GM10847 (cell line): ENCODE measurements around the gene HOXD12.

ENCODE experiments used
- POLR2A ChIP-seq: IDR thresholded peaks from 2 replicates; pipeline ENCODE4 v1.6.1; 2011; ENCODE audit not compliant: insufficient read length; ENCODE audit errors: extremely low read depth

HOXD12 gene

DNA sequence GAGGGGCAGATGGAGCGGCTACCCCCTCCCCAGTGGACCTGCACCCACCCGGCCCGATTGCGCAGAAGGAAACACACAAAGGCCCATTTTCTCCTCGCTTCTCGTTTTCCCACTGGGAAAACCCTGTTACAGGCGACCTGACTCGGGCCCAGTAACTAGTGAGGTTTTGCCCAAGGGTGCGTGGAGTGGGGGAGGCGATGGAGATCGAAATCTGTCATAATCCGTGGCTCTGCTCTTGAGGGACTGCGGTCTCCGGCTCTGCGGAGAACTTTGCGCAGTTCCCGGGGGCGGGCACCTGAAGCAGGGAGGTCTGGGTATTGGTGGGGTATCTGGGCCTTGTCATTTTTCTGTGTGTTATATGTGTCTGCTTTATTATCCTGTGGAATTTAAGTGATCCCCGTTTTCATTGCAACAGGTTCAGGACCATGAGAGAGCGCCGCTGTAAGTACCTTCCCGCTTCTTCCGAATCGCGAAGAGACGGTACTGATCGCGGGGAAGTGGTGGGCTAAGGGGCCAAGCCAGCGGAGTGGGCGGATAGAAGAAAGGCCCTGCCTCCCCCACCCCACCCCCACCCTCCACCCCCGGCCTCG, 47.7 kb downstream of the HOXD12 start:
- TF ChIP-seq POLR2A: no peak

DNA sequence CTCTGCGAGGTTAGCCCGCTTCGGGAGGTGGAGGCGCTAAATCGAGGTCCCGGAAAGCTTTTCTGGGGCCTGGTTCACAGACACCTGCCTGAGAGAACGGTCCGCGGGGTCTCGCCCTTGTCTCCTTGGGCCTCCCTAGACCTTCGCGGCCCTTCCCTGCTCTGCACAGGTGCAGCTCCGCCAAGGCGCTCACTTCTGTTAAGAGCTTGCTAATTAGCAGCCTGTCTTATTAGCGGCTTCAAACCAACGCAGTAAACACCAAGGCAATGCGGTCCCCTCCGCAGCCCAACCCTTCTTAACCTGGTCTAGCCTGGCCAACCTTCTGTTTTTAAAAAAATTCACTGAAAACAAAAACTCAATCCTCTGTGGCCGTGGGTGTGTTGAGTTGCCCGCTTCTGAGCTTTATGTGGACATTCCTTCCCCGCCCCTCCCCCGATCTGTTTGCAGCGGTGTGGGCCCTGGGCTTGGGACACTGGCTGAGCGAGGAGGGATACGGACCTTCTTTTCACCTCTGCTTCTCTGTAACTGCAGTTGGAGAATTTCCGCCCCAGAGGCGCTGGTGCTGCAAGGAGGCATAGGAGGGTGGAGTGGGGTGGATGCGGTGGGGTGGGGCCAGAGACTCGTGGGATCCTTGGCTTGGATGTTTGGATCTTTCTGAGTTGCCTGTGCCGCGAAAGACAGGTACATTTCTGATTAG, 48.4 kb downstream of the HOXD12 start:
- TF ChIP-seq POLR2A: no peak

DNA sequence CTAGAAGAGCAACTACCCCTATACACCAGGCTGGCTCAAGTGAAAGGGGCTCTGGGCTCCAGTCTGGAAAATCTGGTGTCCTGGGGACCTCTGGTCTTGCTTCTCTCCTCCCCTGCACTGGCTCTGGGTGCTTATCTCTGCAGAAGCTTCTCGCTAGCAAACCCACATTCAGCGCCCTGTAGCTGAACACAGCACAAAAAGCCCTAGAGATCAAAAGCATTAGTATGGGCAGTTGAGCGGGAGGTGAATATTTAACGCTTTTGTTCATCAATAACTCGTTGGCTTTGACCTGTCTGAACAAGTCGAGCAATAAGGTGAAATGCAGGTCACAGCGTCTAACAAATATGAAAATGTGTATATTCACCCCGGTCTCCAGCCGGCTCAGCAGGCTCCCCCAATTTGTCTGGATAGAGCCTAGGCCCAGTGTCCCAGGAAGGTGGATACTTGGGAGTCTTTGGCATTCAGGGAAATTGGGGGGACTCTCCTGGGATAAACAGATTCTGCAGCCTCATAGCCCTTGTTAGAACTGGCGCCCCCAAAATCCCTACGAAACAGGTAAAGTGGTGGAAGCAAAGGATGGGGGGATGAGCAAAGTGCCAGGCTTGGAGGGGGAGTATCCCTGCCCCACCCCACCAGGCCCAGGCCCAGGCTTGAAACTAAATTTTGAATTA, 49.3 kb downstream of the HOXD12 start:
- no peak for TF ChIP-seq POLR2A

DNA sequence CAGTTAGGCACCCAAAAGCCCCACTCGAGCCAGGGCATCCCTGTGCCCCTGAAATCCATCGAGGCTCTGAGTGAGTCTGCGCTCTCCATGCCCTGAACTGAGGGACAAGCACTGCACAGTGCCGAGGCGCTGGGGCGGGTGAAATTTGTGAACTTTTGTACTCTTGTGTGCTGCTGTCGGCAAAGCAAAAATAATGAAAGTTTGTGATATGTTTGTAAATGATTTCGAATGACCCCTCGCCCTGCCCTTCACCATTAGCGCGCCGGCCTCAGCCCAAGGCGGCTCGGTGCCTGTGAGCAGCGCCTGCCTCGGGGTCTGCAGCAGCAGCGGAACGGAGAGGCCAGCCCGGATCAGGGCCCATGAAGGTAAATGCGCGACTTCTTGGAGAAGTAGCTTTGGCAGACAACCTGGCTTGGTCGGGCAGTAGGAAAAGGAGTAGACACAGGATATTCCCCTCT, 49.9 kb downstream of the HOXD12 start:
- TF ChIP-seq POLR2A: no peak

DNA sequence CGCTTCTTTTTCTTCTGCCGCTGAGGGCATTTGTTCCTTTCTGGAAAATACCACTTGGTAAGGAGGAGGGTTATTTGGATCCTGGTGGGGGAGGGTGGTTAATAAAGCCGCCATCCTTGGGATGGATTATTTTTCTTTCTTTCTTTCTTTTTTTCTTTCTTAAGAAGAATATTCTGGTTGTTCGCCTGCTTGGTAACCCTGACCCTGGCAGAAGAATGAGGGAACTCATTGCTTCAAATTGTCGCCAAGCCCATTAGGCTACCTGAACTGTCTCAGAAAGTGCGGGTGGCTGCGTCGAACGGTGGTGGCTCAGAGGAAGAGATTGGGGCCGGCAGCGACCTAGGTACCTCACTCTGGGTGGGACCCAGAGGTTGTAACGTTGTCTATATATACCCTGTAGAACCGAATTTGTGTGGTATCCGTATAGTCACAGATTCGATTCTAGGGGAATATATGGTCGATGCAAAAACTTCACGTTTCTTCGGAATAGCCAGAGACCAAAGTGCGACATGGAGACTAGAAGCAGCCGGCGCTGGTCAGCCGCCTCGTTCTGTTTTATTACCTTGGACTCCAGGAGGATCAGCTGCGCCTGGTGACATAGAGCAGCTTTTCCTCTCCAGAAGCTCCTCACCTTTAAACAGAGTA, 50.5 kb downstream of the HOXD12 start:
- TF ChIP-seq POLR2A: no peak

DNA sequence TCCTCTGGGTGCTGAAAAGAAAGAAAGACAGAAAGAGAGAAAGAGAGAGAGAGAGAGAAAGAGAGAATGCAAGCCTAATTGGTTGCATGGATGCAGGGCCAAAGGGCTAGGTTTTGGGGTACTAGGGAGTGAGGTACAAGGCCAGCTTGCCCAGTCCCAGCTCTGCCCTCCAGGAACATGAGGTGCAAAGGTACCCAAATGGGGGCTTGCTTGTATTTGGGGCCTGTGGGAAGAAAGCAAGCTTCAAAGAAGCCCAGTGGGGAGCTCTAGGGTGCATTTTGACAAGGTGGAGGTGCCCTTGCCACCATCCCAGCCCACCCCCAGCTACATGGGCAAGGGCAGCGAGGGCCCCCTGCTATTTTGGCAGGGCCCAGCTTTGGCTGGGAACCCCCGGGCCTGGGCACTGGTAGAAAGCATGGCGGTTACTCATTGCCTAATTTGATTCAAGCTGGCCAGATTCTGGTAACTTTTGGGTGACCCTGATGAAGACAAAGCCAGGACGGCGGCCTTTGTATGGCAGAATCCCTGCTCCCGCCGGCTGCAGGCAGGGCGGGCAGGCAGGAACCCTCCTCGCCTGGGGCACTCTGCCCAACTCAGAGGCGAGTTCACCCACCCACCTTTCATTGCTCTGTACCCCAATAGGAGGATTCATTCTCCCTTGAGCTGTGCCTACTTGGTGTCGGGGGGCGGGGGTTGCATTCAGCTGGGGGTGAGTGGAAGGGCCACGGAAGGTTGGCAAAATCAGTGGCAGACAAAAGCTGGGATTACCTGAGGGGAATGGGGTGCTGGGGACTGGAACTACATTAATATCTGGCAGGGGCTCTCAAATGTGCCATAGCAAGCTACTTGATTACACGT, 51.2 kb downstream of the HOXD12 start:
- TF ChIP-seq POLR2A: no peak

DNA sequence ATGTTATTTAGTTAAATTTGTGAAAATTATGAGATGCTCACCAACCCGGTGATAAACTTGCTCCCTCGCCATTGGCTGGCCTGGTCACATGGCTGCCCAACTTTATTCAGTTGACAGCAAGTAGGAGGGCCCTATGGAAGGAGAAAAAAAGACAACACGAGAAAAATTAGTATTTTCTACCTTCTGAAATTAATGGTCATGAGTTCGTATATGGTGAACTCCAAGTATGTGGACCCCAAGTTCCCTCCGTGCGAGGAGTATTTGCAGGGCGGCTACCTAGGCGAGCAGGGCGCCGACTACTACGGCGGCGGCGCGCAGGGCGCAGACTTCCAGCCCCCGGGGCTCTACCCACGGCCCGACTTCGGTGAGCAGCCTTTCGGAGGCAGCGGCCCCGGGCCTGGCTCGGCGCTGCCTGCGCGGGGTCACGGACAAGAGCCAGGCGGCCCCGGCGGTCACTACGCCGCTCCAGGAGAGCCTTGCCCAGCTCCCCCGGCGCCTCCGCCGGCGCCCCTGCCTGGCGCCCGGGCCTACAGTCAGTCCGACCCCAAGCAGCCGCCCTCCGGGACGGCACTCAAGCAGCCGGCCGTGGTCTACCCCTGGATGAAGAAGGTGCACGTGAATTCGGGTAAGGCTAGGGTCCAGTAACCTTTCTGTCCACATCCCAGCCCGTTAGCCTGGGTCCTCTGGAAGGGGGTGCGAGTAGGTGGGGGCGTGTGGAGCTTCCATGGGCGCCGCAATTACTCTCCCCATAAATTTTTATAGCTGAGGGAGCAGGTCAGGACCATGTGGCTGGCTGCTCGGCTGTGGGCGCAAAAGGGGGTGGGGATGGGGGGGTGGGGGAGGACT, 52.1 kb downstream of the HOXD12 start, which contains the start of gene HOXD4:
Gene HOXD4 (plus strand): TSS at position 109 of the 846 bp plus-strand sequence. CDS start 84 bp downstream, at position 193.
- no peak for TF ChIP-seq POLR2A
